GM21526 (cell line): Measurements from ENCODE around the gene PHF19.

ENCODE experiments used
- ATAC-seq: cut with Tn5 transposase; IDR thresholded peaks from one replicate; pipeline ENCODE4 v1.9.1; 2021; ENCODE audit warnings: moderate library complexity; ENCODE audit not compliant: unreplicated experiment, low FRiP score

Gene PHF19

GRCh38 chr9:120856700-120857099 is 20.3 kb downstream of the PHF19 start:
- ATAC-seq = no peak

- ATAC-seq = no peak
These were observed 20.9 kb downstream of the PHF19 start for GRCh38 chr9:120855827-120856670.

- no peak for ATAC-seq
These were observed 22.2 kb downstream of the PHF19 start for GRCh38 chr9:120854596-120855327.

- ATAC-seq = no peak
These were observed 23.8 kb downstream of the PHF19 start for GRCh38 chr9:120853198-120853597.

DNA sequence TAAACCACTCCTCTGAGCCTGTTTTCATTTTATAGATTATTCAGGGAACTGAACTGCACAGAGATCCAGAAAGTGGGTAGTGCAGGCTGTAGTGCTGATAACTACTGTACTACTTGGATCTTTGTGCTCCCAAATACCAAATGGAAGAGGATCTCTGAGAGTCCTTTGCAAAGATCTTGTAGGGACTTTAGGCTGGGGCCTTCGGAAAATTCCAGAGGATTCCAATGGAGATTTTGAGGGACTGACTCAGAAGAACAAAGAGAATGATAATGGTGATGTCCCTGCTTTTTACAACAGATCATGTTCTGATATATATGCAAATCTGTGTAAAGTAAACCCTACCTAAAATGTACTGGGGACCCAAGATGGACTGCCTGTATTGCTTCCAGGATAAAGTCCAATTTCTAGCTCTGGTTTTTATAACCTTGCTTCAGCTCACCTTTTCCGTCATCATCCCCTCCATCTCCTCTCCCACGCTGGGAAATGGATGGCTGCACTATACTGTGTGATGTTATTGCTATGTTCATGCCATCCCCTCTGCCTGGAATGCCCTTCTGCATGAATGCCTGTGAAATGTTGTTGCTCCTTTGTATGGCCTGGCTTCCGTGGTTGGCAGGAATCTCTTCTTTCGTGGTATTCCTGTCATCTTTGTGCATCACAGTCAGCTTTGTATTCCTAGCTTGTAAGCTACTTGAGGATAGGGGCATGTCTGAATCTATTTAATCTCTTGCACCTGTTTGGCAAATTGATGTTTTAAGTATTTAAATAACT is 24.6 kb downstream of the PHF19 start:
- no peak for ATAC-seq

DNA sequence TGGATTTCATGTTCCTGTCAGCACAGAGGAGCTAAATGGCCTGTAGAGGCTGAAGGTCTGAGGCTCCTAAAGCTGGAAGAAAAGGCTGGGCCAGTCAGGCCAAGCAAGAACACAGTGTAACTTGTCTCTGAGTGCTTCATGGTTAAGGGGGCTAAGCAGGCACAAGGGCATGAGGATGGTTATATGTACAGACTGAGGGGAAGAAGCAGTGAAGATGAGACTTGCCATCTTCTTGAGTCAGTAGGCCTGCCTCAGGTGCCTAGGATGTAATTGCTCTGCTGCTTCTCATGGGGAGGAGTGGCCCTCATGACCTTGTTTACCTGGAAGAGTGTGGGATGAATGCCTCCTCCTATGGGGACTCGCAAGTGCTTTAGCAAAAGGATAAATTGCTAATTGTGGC is 25.5 kb downstream of the PHF19 start:
- no peak for ATAC-seq

GRCh38 chr9:120850315-120850714 is 26.7 kb downstream of the PHF19 start:
- no peak for ATAC-seq

GRCh38 chr9:120846906-120847305 is 30.1 kb downstream of the PHF19 start:
- ATAC-seq = no peak

GRCh38 chr9:120846251-120846889 is 30.6 kb downstream of the PHF19 start:
- no peak for ATAC-seq

- ATAC-seq = no peak
These were observed 31.7 kb downstream of the PHF19 start for GRCh38 chr9:120845255-120845654.

GRCh38 chr9:120842685-120843485 is 34.1 kb downstream of the PHF19 start, which contains the start of gene PSMD5:
PSMD5 (minus strand) TSS chr9:120842922; CDS start chr9:120842909, 13 bp downstream.
- peak; percentile 98 for ATAC-seq

DNA sequence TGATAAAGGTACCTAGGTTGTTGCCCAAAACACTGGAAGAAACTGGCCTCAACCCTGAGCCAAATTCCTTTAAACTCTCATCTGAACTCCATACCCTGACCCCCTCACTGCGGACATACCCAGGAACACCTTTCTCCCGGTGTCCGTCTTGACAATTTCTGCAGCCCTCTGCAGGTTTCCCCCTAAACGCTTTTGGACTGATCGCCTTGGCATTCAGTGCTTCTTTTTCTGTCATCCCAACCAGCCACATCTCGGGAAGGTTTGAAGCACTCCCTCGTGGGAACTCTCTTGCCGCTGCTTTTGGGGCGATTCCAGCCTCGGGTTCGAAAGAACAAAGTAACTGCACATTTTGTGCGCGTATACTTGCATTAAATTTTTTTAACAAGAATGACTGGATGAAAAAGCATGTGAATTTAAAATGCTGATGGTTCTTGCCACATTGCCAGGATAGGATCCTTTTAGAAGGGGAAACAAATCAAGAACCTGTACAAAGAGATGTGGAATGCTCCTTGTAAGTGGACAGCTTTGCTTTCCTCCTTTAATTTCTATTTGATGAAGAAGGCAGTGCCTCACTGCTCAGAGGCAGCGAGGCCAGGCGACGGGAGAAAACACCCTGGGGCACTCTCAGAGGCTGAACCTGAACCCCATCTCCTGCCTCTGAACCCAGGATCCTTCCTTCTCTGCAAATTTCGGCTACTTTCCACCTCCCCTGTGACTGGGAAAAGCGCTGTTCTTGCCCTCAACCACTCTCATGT is 34.9 kb downstream of the PHF19 start:
- ATAC-seq = peak; percentile 6

GRCh38 chr9:120839146-120839545 is 37.8 kb downstream of the PHF19 start:
- no peak for ATAC-seq

- no peak for ATAC-seq
These were observed 39.1 kb downstream of the PHF19 start for GRCh38 chr9:120837921-120838320.

GRCh38 chr9:120833325-120833724 is 43.7 kb downstream of the PHF19 start:
- ATAC-seq = no peak

DNA sequence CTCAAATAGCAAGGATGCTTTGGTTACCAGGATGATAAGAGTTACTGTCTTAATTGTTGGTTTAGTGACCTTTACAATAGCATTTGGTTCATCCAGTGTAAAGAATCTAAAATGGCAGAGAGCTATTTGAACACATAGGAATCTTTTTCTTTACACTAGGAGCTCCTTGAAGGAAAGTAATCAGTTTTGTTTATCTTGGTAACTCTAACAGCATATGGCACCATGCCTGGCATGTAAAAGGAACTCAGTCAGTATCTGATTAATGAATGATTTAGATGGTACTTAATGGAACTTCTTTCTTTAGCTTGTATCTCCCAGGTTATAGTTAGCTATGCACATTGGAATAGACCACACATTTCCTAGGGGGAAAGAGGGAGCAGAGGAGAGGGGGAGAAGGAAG is 44.2 kb downstream of the PHF19 start:
- no peak for ATAC-seq

- ATAC-seq = no peak
These were observed 46.1 kb downstream of the PHF19 start for GRCh38 chr9:120830865-120831264.

GRCh38 chr9:120830151-120830550 is 46.8 kb downstream of the PHF19 start:
- ATAC-seq = no peak

GRCh38 chr9:120829650-120830049 is 47.3 kb downstream of the PHF19 start:
- no peak for ATAC-seq
